Bronchial epithelial cell (primary cell): ENCODE results near the gene PPT2. TPM values are rescaled to one million over a fixed set of nuclear protein-coding genes. Genes with fewer than 3 reads are reported as not detected.
A peak's percentile ranks its signal among the peaks of the same experiment; 100 is the strongest.

Experiments
- DNase-seq: peaks from one replicate; pipeline ENCODE4 v3.0.0-alpha.2; 2010; ENCODE audit warnings: low read depth
- FAIRE-seq: peaks from 2 replicates; lab custom pipeline; 2011; peaks lifted over from hg19 to GRCh38; lab: Jason Lieb, UNC
- H3K27me3 ChIP-seq: 2 replicates; pipeline ENCODE4 v1.5.1; 2011; ENCODE audit warnings: low read length; ENCODE audit not compliant: control insufficient read depth, insufficient read depth
- H3K36me3 ChIP-seq: 2 replicates; pipeline ENCODE4 v1.5.1; 2011; ENCODE audit warnings: low read length; ENCODE audit not compliant: control insufficient read depth, insufficient read depth
- H3K4me3 ChIP-seq: 2 replicates; pipeline ENCODE4 v1.5.1; 2011; ENCODE audit warnings: mild to moderate bottlenecking, low read depth, low read length, control low read depth
- total RNA-seq: library from RNA; depleted of rRNA; stranded (reverse); fragments of >200 nt; gene quantifications from 2 replicates; pipeline ENCODE4 v1.2.1, GENCODE V29; 2014
- TF ChIP-seq, protein P1 (sequence below): IDR thresholded peaks from 2 replicates; pipeline ENCODE4 v1.5.1; 2011; ENCODE audit warnings: mild to moderate bottlenecking, moderate library complexity, low read length, control low read depth, inconsistent platforms; ENCODE audit not compliant: insufficient read depth, severe bottlenecking

Gene PPT2
- total RNA-seq, 1 donor from 2014 or later = 5.8 TPM

DNA sequence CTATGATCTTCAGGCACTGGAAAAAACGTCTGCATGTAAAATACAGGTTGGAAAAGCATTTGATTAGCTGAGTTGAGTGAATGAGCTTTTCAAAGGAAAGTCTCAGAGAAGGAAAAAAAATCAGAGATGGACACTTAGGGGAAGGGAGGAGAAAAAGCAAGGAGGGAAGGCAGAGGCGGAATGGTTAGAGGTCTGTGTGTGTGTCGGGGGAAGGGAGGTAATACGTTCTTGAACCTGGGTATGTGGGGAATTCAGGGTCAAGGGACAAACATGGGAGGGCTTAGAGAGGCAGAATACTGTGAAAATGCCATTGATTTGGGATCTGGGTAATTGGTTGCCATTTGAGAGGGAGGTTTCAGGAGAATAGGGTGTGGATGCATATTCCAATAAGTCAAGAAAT lies 7.3 kb upstream of the PPT2 start:
- DNase-seq = no peak
- Histone ChIP-seq H3K27me3 (no peaks in the 10 kb centered on the region), H3K4me3 (no peak overlapping the region), H3K36me3 (no peaks in the 10 kb centered on the region)
- TF ChIP-seq, protein P1, sequence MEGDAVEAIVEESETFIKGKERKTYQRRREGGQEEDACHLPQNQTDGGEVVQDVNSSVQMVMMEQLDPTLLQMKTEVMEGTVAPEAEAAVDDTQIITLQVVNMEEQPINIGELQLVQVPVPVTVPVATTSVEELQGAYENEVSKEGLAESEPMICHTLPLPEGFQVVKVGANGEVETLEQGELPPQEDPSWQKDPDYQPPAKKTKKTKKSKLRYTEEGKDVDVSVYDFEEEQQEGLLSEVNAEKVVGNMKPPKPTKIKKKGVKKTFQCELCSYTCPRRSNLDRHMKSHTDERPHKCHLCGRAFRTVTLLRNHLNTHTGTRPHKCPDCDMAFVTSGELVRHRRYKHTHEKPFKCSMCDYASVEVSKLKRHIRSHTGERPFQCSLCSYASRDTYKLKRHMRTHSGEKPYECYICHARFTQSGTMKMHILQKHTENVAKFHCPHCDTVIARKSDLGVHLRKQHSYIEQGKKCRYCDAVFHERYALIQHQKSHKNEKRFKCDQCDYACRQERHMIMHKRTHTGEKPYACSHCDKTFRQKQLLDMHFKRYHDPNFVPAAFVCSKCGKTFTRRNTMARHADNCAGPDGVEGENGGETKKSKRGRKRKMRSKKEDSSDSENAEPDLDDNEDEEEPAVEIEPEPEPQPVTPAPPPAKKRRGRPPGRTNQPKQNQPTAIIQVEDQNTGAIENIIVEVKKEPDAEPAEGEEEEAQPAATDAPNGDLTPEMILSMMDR = no peak
- FAIRE-seq = no peak

DNA sequence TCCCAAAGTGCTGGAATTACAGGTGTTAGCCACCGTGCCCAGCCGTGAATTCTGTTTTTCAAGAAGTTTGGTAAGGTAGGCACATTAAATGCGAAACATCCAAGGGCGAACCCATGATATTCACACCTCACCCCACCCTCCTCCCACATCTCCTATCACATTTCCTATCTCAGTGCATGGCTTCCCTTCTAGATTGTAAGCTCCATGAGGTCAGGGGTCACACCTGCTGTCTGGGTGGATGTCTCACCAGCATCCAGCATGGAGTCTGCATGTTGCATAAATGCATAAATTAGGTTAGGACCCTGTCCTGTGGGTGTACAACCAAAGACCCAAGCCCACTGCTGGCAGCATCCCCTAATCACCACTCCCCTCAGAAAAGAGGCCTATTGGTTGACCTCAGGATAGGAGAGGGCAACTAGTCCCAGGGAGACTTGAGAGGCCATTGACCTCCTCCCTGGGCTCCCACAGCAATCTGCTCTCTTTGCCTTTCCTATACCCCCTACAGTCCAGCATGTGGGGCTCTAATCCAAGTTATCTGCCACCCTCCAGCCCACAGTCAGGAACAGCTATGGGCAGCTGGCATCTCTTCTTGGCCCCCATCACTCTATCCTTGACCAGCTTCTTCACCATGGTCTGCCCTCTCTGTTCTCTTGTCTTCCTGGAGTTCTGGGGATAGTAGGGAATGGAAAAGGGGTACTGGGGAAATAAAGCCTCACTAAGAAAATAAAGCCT lies 6.4 kb upstream of the PPT2 start:
- H3K27me3 ChIP-seq = no peaks in the 10 kb centered on the region
- DNase-seq (no peak), FAIRE-seq (peak; percentile 84)
- TF ChIP-seq, protein P1 = no peak
- H3K4me3 ChIP-seq = peak overlapping the region; percentile 59
- no peaks in the 10 kb centered on the region for H3K36me3 ChIP-seq

DNA sequence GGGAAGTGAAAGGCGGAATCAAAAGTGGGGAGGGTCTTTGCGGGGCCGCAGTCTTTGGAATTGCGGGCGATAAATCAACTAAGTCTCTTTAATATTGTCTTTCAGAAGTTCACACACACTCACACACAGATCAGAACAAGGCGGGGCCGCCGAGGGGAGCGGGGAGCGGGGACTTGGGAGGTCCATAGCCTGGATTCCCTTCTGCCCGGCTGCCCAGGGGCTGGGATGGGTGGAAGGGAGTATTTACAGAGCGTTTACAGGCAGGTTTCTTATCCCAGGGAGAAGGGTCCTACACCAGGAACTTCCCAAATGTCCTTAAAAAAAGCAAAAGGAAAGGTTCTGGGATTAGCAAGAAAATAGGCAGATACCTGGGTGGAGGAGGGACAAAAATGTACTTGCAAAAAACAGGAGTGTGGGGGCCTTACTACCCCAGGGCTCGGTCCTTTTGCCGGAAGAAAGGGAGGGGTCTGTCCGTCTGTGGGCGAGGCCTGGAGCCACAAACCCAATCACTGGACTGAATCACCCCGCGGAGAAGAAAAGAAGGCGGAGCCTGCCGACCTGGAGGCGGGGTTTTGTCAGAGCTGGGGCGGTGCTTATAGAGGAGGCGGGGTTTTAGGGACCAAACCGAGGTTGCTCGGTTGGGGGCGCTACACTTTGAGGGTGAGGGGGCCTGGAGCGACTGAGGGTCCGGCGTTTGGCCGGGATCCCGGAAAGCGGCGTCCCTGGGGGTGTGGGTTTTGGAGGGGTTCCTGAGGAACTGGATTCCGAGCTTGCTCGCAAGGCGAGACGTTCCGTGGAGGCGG lies 5.5 kb upstream of the PPT2 start:
- Histone ChIP-seq H3K36me3 (no peaks in the 10 kb centered on the region), H3K4me3 (peak overlapping the region; percentile 59), H3K27me3 (no peaks in the 10 kb centered on the region)
- TF ChIP-seq, protein P1 = peak; percentile 63
- DNase-seq = peak; percentile 77
- FAIRE-seq = no peak

DNA sequence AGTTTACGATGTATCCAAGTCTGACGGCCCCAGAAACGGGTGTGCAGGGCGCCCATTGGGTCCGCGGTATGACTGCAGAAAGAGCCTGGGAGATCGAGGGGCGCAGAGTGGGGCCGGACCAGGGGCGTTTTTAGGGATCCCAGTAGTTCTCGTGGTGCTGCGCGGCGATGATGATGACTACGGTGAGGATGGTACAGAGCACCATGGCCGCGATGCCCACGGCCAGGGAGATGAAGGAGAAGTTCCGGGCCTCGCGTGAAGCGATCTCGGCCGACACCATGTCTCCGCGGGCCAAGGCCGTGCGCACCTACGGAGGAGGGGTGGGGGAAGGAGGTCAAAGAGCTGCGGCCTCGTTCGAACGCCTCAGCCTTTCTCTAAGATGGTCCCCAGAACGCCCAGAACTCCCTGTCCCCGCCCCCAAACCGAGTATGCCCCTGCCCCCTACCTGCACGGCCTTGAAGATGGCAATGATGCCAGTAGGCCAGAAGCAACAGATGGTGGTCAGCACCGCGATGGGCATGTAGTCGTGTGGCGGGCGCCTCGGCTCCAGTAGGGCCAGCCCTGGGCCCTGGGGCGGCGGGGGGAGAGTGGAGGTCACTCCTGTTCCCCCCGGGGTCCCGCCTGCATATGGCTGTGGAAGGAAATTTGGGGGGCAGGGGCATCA lies 4.7 kb upstream of the PPT2 start:
- FAIRE-seq (no peak), DNase-seq (no peak)
- Histone ChIP-seq H3K4me3 (peak overlapping the region; percentile 59), H3K36me3 (no peaks in the 10 kb centered on the region), H3K27me3 (no peaks in the 10 kb centered on the region)
- TF ChIP-seq, protein P1 = no peak

DNA sequence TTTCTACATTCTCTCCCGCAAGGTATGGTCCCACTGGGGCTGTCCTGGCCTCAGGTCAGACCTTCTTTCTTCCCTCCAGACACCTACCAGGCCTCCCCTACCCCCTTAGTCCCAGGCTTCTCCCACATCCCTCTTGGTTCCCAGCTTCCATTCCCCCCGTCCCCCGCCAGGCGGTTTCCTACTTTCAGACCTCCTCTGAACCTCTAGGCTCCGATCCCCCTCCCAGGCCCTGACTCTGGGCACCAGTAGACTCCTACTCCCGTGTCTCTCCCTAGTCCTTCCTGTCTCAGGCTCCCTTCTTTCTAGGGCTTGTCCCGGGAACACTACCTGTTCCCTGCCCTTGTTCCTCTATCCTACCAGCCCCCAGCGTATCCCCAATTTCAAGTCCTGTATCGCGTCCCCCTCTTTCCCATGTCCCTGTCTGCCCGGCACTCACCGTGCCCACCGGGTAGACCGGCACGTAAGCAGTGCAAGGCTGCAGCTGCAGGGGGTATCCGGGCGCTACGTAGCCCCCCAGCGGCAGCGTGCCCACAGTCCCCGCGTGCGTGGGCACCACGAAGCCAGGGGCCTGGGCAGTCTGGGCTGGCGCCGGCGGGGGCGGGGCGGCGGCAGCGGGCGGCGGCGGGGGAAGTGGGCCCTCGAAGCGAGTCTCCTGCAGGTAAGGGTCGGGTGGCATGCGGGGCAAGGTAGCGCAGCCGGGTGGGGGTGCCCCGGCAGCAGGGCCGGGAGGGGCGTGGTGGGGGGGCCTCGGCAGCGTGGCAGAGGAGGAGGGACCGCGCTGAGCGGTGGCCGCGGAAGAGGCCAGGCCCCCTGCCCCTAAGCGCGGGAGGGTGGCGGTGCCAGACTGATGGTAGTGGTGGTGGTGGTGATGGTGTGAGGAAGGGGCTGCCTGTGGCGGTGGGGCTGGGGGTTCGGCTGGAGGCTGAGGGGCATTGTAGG lies 3.7 kb upstream of the PPT2 start:
- Histone ChIP-seq H3K36me3 (no peaks in the 10 kb centered on the region), H3K27me3 (no peaks in the 10 kb centered on the region), H3K4me3 (no peak overlapping the region)
- TF ChIP-seq, protein P1 = no peak
- no peak for FAIRE-seq
- DNase-seq = no peak
